A549 (cell line): ENCODE data around the gene STT3B.

ENCODE experiments used
- POLR2A ChIP-seq: IDR thresholded peaks from 2 replicates; pipeline ENCODE4 v1.6.1; 2012; ENCODE audit warnings: mild to moderate bottlenecking, low read length
- SREBF2 ChIP-seq: fragments of 450-650 bp; IDR thresholded peaks from 2 replicates; pipeline ENCODE4 v1.6.1; 2014; ENCODE audit warnings: mild to moderate bottlenecking, moderate library complexity
- ZNF302 ChIP-seq: fragments of 250-450 bp; sonication (Bioruptor Pico); IDR thresholded peaks from 2 replicates; pipeline ENCODE4 v1.9.0; 2021; ENCODE audit warnings: inconsistent platforms, mild to moderate bottlenecking, moderate library complexity

DNA sequence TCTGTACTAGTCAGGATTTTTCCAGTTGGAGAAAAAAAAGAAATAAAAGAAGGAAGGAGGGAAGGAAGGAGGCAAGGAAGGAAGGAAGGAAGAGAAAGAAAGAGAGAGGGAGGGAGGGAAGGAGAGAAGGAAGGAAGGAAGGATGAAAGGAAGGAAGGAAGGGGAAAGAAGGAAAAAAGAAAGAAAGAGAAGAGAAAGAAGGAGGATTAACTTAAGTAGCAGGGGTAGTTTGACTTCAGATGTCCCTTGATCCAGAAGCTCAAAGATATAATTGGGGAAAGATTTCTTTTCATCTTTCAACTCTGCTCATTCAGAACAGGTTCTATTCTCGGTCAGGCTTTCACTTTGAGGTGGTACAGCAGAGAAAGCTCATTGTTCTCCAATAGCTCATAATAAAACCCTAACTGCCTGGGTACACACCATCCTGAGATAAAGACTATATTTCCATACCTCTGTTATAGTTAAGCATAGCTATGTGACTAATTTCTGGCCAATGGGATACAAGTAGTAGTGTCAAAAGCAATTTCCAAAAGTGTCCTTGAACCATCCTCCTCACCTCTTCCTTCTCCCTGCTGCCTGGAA, 23.5 kb upstream of the STT3B start:
- no peak for TF ChIP-seq ZNF302 (CRISPR knock-in tag)
- no peak for TF ChIP-seq POLR2A
- TF ChIP-seq SREBF2, result no peak
